Epithelial cell of proximal tubule (primary cell): ENCODE data around the gene CD84. TPM values are rescaled to one million over a fixed set of nuclear protein-coding genes. Genes with fewer than 3 reads are reported as not detected.
"Not testable (repeated sequence)": the region's sequence is repeated elsewhere in the genome, so short reads cannot be mapped to it uniquely, and the experiment has no call there.

Experiments
- DNase-seq: peaks from one replicate; pipeline ENCODE4 v3.0.0-alpha.2; 2011; ENCODE audit warnings: low read depth
- H3K4me3 ChIP-seq: 2 replicates; pipeline ENCODE4 v1.5.1; 2011; ENCODE audit warnings: low read depth, mild to moderate bottlenecking, low read length
- total RNA-seq: library from RNA; depleted of rRNA; stranded (reverse); fragments of >200 nt; gene quantifications from 2 replicates; pipeline ENCODE4 v1.2.3, GENCODE V29; 2015
- TF ChIP-seq, protein P1 (sequence below): conservative IDR thresholded peaks from 2 replicates; pipeline ENCODE4 v1.5.1; 2012; ENCODE audit warnings: low read depth, mild to moderate bottlenecking, low read length

The CD84 gene
- total RNA-seq, 1 donor from 2014 or later = not detected

DNA sequence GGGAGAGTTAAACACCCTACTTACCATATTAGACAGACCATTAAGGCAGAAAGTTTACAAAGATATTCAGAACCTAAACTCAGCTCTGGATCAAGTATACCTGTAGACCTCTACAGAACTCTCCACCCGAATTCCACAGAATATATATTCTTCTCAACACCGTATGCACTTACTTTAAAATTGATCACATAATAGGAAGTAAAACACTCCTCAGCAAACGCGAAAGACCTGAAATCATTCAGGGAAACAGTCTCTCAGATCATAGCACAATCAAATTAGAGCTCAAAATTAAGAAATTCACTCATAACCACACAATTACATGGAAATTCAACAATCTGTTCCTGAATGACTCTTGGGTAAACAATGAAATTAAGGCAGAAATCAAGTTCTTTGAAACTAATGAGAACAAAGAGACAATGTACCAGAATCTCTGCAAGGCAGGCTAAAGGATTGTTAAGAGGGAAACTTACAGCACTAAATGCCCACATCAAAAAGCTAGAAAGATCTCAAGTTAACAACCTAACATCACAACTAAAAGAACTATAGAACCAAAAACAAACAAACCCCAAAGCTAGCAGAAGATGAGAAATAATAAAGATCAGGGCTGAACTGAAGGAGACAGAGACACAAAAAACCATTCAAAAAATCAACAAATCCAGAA, 19.1 kb downstream of the CD84 start:
- no peak for DNase-seq
- TF ChIP-seq, protein P1, sequence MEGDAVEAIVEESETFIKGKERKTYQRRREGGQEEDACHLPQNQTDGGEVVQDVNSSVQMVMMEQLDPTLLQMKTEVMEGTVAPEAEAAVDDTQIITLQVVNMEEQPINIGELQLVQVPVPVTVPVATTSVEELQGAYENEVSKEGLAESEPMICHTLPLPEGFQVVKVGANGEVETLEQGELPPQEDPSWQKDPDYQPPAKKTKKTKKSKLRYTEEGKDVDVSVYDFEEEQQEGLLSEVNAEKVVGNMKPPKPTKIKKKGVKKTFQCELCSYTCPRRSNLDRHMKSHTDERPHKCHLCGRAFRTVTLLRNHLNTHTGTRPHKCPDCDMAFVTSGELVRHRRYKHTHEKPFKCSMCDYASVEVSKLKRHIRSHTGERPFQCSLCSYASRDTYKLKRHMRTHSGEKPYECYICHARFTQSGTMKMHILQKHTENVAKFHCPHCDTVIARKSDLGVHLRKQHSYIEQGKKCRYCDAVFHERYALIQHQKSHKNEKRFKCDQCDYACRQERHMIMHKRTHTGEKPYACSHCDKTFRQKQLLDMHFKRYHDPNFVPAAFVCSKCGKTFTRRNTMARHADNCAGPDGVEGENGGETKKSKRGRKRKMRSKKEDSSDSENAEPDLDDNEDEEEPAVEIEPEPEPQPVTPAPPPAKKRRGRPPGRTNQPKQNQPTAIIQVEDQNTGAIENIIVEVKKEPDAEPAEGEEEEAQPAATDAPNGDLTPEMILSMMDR = no peak
- H3K4me3 ChIP-seq = no peak overlapping the region

DNA sequence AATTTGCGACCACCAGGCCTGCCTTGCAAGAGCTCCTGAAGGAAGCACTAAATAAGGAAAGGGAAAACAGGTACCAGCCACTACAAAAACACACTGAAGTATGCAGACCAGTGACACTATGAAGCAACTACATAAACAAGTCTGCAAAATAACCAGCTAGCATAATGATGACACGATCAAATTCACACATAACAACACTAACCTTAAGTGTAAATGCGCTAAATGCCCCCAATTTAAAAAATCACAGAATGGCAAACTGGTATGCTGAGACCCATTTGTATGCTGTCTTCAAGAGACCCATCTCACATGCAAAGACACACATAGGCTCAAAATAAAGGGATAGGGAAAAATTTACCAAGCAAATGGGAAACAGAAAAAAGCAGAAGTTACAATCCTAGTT, 19.9 kb downstream of the CD84 start:
- DNase-seq = not testable (repeated sequence)

DNA sequence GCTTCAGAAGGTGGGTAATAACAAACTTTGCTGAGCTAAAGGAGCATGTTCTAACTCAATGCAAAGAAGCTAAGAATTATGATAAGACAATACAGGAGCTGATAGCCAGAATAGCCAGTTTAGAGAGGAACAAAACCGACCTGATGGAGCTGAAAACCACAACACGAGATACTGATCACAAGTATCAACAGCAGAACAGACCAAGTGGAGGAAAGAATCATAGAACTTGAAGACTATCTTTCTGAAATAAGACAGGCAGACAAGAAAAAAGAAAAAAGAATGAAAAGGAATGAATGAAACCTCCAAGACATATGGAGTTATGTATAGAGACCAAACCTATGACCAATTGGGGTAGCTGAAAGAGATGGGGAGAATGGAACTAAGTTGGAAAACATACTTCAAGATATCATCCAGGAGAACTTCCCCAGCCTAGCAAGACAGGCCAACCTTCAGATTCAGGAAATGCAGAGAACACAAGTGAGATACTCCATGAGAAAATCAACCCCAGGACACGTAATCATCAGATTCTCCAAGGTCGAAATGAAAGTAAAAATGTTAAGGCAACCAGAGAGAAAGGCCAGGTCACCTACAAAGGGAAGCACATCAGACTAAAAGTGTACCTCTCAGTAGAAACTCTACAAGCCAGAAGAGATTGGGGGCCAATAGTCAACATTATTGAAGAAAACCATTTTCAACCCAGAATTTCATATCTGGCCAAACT, 20.5 kb downstream of the CD84 start:
- TF ChIP-seq, protein P1 = no peak
- DNase-seq = no peak
- H3K4me3 ChIP-seq = no peak overlapping the region

More for the DNA sequence above, 19.9 kb downstream of the CD84 start:
- H3K4me3 ChIP-seq = not testable (repeated sequence)

DNA sequence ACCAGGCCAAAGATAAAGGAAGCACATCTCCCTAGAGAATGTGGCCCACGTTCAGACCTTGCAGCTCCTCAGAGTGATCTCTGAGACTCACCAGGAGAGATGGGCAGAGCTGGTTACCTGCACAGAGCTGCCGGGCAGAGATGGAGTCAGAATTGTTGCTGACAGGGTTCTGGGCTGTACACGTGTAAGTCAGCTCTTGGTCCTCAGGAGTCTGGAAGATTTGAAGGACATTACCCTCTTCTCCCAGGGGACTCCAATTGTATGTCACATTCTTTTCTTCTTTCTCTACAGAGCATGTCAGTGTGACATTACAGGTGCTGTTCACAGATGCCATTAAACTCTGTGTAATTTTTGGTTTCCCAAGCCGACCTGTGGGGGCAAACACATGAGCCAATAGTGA, 25.5 kb downstream of the CD84 start:
- no peak for DNase-seq
- TF ChIP-seq, protein P1 = no peak

DNA sequence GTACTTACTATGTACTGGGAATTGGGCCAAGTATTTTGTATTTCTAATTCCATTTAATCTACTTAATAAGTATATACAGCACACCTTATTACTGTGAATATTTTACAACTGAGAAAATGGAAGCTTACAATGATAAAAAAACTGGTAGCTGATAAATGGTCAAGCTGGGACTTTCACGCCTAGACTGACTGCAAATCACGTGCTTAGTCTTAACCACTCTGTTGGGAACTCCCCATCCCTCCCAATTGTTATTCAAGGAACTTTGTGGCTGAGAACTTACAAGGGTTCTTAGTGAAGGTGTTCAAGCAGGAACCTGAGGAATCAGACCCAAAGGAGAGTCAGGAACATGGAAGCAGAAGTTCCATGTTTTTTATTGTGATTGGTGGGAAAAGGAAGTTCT, 26.9 kb downstream of the CD84 start:
- DNase-seq = no peak
- H3K4me3 ChIP-seq = no peak overlapping the region
- TF ChIP-seq, protein P1 = no peak

More for the DNA sequence above, 25.5 kb downstream of the CD84 start:
- H3K4me3 ChIP-seq = no peak overlapping the region

DNA sequence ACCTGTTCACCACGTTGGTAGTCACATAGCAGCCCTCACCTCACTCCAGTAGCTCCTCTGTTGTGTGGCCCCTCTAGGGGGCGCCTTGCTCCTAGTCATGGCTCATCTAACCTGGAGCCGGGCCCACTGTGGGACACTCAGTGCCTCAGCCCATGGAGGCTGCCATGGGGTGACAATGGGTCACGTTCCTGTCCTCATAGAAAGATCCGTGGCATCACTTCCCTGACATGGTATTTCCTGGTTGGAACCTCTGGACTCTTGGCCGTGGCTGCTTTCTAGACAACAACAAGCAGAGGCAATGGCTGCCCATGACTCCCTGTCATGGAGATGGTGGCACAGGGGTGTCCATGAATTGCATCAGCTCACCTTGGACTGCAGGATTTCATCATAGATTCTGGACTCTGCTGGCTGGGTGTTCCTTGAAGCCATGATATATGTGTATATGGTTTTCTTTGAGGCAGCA, 28.7 kb downstream of the CD84 start:
- TF ChIP-seq, protein P1 = peak; percentile 12
- no peak for DNase-seq
- H3K4me3 ChIP-seq = no peak overlapping the region

DNA sequence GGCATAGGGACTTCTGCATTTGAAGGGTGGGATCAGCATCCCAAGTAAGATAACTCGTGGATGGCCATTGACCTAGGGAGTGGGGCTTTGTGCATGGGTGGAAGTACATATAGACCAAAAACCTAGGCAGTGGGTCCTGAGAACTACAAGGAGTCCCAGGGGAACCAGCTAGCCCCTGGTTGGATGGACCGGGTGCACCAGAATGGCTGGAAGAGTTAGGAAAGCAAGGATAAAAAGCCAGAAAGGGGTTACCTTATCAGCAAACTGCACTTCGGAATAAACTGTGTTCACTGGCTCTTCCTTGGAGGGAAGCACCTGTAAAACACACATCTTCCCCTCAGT, 29.7 kb downstream of the CD84 start:
- H3K4me3 ChIP-seq = no peak overlapping the region
- TF ChIP-seq, protein P1 = no peak
- no peak for DNase-seq
